Measurements from ENCODE around the gene ZNF316. TPM values are rescaled to one million over a fixed set of nuclear protein-coding genes. Genes with fewer than 3 reads are reported as not detected.

ZNF316 gene
- total and polyA plus RNA-seq, 10 of the 15 experiments (the other 5 are each of a cell fraction or from before 2014, with no cell fraction given): 0.03 to 28.9 (median 5.7) TPM

GRCh38 chr7:6608081-6608480 is 29.0 kb upstream of the ZNF316 start (continued):
- TF ChIP-seq, protein P1, sequence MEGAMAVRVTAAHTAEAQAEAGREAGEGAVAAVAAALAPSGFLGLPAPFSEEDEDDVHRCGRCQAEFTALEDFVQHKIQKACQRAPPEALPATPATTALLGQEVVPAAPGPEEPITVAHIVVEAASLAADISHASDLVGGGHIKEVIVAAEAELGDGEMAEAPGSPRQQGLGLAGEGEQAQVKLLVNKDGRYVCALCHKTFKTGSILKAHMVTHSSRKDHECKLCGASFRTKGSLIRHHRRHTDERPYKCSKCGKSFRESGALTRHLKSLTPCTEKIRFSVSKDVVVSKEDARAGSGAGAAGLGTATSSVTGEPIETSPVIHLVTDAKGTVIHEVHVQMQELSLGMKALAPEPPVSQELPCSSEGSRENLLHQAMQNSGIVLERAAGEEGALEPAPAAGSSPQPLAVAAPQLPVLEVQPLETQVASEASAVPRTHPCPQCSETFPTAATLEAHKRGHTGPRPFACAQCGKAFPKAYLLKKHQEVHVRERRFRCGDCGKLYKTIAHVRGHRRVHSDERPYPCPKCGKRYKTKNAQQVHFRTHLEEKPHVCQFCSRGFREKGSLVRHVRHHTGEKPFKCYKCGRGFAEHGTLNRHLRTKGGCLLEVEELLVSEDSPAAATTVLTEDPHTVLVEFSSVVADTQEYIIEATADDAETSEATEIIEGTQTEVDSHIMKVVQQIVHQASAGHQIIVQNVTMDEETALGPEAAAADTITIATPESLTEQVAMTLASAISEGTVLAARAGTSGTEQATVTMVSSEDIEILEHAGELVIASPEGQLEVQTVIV (IDR thresholded peaks at IDR 0.05; ENCODE audit: borderline replicate concordance, partially characterized antibody): no peak

- CTCF ChIA-PET: interaction anchor here (1.1 kb wide), 1 partner anchor 98 kb away, joined by 3 read pairs; no protein-coding TSS in a partner anchor
- Histone ChIP-seq H3K79me2 (ENCODE audit: control insufficient read depth, insufficient read depth, low read length) (no peaks in the 10 kb centered on the region), H4K20me1 (ENCODE audit: control insufficient read depth, insufficient read depth) (no peaks in the 10 kb centered on the region), H3K27me3 (replicated peaks in 1 of 2; ENCODE audit: control insufficient read depth in 2 of 2, insufficient read depth in 2 of 2, low read length in 1 of 2) (no peaks in the 10 kb centered on the region; a peak in 1 of 4 replicates), H3K9ac (ENCODE audit: control insufficient read depth, insufficient read depth, low read length) (no peak overlapping the region), H3K9me3 (replicated peaks; ENCODE audit: control insufficient read depth, insufficient read depth, low read length) (no peaks in the 10 kb centered on the region), H3K36me3 (ENCODE audit: control insufficient read depth in 2 of 2, insufficient read depth in 2 of 2, low read length in 1 of 2) (peaks cover under 1 to 3% of the 10 kb centered on the region in 2 experiments; a peak in 3 of 4 replicates), H3K4me3 (no peak overlapping the region), H3K4me1 (ENCODE audit: control insufficient read depth, insufficient read depth, low read length) (no peaks in the 10 kb centered on the region; the same call in 1 of the 2 replicates), H3K27ac (ENCODE audit: control insufficient read depth, insufficient read depth) (no peak overlapping the region), H3K4me2 (ENCODE audit: control insufficient read depth, insufficient read depth) (no peak overlapping the region), H2AFZ (ENCODE audit: control insufficient read depth, low read depth, low read length) (no peak overlapping the region)
- FAIRE-seq (no peak), DNase-seq (ENCODE audit: low read depth, low spot score) (no peak), ATAC-seq (no peak)
- POLR2A ChIA-PET: interaction anchor here (1.2 kb wide), 1 partner anchor 28 kb away, joined by 8 read pairs; no protein-coding TSS in a partner anchor
- BruUV-seq (replicated peaks): no TSS peak
- TF ChIP-seq RUNX3 (IDR thresholded peaks at IDR 0.05; ENCODE audit: low read length) (no peak), ETV6 (conservative IDR thresholded peaks at IDR 0.05 in 1 of 2, IDR thresholded peaks at IDR 0.05 in 1 of 2; ENCODE audit: borderline replicate concordance in 1 of 2, low read depth in 1 of 2) (no peak), MEF2A (IDR thresholded peaks at IDR 0.05; ENCODE audit: insufficient read depth, low read depth, low read length) (no peak), ZNF384 (IDR thresholded peaks at IDR 0.05; ENCODE audit: borderline replicate concordance, low read depth, low read length) (no peak)
- WGBS (ENCODE audit: insufficient coverage, insufficient replicate concordance, low lambda C conversion rate, missing lambda C conversion rate): 99% methylated on average over 12 of the region's 12 CpGs
- intact Hi-C loops (cut with micrococcal nuclease; ENCODE audit: unreplicated experiment): no loop called here
- RAD21 ChIA-PET (ENCODE audit: unreplicated experiment): interaction anchor here (0.7 kb wide), 1 partner anchor 16 kb away, joined by 3 read pairs; no protein-coding TSS in a partner anchor
- in situ Hi-C loops (cut with MboI): no loop called here
- SMC1A ChIA-PET (ENCODE audit: uncharacterized antibody, unreplicated experiment): interaction anchor here (0.6 kb wide), 2 partner anchors 9 to 856 kb away, joined by 3 to 5 read pairs; no protein-coding TSS in a partner anchor
Measured at GRCh38 chr7:6608794-6609193, 28.3 kb upstream of the ZNF316 start.
